BLaER1 (cell line): ENCODE measurements around the gene KCNQ1OT1.

Experiments used
- H3K27ac ChIP-seq: shearing (Covaris generic); formaldehyde crosslinking; 2 replicates; pipeline ENCODE4 v1.8.1; 2022
- H3K27me3 ChIP-seq: shearing (Covaris generic); formaldehyde crosslinking; 2 replicates; pipeline ENCODE4 v1.8.1; 2022
- H3K36me3 ChIP-seq: shearing (Covaris generic); formaldehyde crosslinking; 2 replicates; pipeline ENCODE4 v1.8.1; 2022
- H3K4me1 ChIP-seq: shearing (Covaris generic); formaldehyde crosslinking; 2 replicates; pipeline ENCODE4 v1.8.1; 2022
- H3K4me2 ChIP-seq: shearing (Covaris generic); formaldehyde crosslinking; 2 replicates; pipeline ENCODE4 v1.8.1; 2022
- H3K4me3 ChIP-seq: shearing (Covaris generic); formaldehyde crosslinking; 2 replicates; pipeline ENCODE4 v1.8.1; 2022
- H3K9ac ChIP-seq: shearing (Covaris generic); formaldehyde crosslinking; 2 replicates; pipeline ENCODE4 v1.8.1; 2022
- H3K9me3 ChIP-seq: shearing (Covaris generic); formaldehyde crosslinking; 2 replicates; pipeline ENCODE4 v1.8.1; 2022
- H4K20me1 ChIP-seq: shearing (Covaris generic); formaldehyde crosslinking; 2 replicates; pipeline ENCODE4 v1.8.1; 2022
- Cebpa-rat ChIP-seq: shearing (Covaris generic); IDR thresholded peaks from 2 replicates; pipeline ENCODE4 v1.8.1; 2022

The KCNQ1OT1 gene

GRCh38 chr11:2694995-2695939 is 4.5 kb downstream of the KCNQ1OT1 start:
- Histone ChIP-seq H3K36me3 (no peaks in the 10 kb centered on the region), H3K9me3 (peaks cover 20% of the 10 kb centered on the region), H3K4me2 (peak overlapping the region; percentile 84), H3K4me1 (peaks cover 85% of the 10 kb centered on the region), H4K20me1 (peaks cover 94% of the 10 kb centered on the region), H3K9ac (no peak overlapping the region), H3K27me3 (no peaks in the 10 kb centered on the region), H3K27ac (peak overlapping the region; percentile 19; the same call in 1 of the 2 replicates), H3K4me3 (0 out of 2 replicates have a peak overlapping the region, but pooled peaks have one; percentile 6)
- no peak for TF ChIP-seq Cebpa-rat

GRCh38 chr11:2694495-2694894 is 5.3 kb downstream of the KCNQ1OT1 start:
- peaks cover 93% of the 10 kb centered on the region for H3K4me1 ChIP-seq
- H3K4me3 ChIP-seq = peak overlapping the region; percentile 11; the same call in 1 of the 2 replicates
- no peak overlapping the region for H3K9ac ChIP-seq
- H3K27ac ChIP-seq = peak overlapping the region; percentile 19; the same call in 1 of the 2 replicates
- no peak for TF ChIP-seq Cebpa-rat
- H3K36me3 ChIP-seq = no peaks in the 10 kb centered on the region
- peaks cover 100% of the 10 kb centered on the region for H4K20me1 ChIP-seq
- peak overlapping the region; percentile 84 for H3K4me2 ChIP-seq
- H3K9me3 ChIP-seq = peaks cover 13% of the 10 kb centered on the region
- H3K27me3 ChIP-seq = no peaks in the 10 kb centered on the region

DNA sequence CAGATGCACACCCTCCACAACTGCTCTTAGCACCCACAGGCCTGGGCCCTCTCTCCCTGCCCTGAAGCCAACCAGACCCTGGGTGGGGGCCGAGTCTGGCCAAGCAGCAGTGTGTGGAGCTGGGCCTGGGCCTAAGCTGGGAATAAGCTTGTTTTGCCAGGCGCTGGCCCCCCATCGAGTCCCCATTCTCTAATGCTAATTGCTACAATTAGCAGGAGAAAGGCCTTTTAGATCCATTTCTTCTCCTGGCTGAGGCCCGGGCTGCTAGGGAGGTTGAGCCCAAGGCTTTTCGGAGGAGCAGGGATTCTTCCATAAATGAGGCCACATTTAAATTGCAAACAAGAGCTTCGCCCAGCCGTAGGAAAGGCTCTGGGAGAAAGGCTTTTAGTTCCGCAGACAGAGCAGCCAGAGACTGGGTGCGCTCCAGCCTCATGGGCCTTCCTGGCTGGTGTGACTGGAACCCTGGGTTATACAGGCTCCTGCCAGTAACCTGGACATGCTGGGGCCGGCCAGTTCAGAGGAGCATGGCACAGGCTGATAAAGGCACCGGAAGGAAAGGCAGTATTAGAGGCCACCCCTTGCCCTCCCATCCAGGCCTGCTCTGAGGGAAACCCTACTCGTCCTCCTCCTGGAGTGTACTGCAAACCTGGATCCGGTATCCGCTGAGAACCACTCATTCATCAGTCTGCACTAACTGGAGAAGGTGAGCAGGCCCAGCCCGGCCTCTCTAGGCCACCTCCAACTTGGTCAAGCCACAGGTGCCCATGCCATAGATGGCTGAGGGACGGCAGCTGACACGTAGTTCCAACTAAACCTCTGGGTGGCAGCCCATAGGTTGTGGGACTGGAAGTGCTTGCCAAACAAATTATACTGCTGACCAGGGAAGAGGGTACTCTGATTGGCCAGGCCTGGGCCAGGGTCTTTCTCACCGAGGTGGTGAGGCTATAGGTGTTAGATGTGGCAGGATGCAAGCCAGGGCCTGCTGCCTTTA is 6.2 kb downstream of the KCNQ1OT1 start:
- H3K4me3 ChIP-seq = peak overlapping the region; percentile 11; the same call in 1 of the 2 replicates
- 0 out of 2 replicates have a peak, but pooled peaks cover 3% of the 10 kb centered on the region for H3K36me3 ChIP-seq
- H3K27ac ChIP-seq = peak overlapping the region; percentile 0; the same call in 1 of the 2 replicates
- H3K4me2 ChIP-seq = peak overlapping the region; percentile 84
- H3K9ac ChIP-seq = no peak overlapping the region; the same call in 1 of the 2 replicates
- TF ChIP-seq Cebpa-rat = no peak
- H4K20me1 ChIP-seq = peaks cover 100% of the 10 kb centered on the region
- peaks cover 100% of the 10 kb centered on the region for H3K4me1 ChIP-seq
- H3K27me3 ChIP-seq = no peaks in the 10 kb centered on the region
- H3K9me3 ChIP-seq = peaks cover 3% of the 10 kb centered on the region; the same call in 1 of the 2 replicates

DNA sequence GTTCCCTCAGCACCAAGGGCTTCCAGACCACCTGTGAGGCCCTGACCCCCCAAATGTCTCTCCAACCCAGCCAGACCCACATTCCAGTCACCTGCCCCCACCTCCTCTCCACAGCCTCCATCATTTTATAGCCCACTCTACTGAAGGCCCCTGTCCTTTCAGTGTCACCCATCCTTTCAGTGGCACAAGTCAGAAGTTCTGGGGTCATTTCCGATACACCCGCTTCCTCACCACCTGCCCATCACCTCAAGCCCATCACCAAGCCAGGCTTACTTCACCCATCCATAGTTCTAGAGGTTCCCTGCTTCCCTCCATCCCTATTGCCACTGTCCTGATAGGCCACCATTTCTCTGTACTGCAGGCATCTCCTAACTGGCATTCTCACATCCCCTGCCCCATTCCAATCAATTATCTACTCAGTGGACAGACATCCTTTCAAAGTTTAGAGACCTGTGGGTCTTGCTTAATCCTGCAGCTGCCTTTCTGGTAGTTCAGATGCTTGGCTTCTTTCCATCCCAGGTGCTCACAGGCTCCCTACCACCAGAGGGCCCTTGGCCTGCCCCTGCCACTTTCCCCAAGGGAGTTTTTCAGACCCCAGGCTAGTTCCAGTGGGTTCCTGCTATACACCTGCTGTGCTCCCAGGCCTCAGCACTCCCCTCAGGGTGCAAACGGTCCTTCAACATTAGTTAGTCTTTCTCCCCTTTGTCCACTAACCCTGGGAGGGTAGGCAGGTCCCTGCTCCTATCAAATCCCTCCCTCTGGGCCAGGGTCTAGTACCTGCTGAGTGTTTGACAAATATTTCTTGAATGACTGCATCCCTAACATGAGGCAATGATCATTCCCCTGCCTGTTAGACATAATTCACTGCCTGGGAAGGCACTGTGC is 7.6 kb downstream of the KCNQ1OT1 start:
- no peak overlapping the region for H3K4me3 ChIP-seq
- H3K4me2 ChIP-seq = peak overlapping the region; percentile 84
- peaks cover 100% of the 10 kb centered on the region for H4K20me1 ChIP-seq
- peak overlapping the region; percentile 74; the same call in 1 of the 2 replicates for H3K27ac ChIP-seq
- no peak for TF ChIP-seq Cebpa-rat
- H3K27me3 ChIP-seq = no peaks in the 10 kb centered on the region
- no peaks in the 10 kb centered on the region for H3K9me3 ChIP-seq
- peaks cover 98% of the 10 kb centered on the region for H3K4me1 ChIP-seq
- H3K36me3 ChIP-seq = peaks cover 14% of the 10 kb centered on the region; the same call in 1 of the 2 replicates
- peak overlapping the region; percentile 21; the same call in 1 of the 2 replicates for H3K9ac ChIP-seq

GRCh38 chr11:2691355-2691761 is 8.4 kb downstream of the KCNQ1OT1 start:
- peaks cover 23% of the 10 kb centered on the region; the same call in 1 of the 2 replicates for H3K36me3 ChIP-seq
- 0 out of 2 replicates have a peak overlapping the region, but pooled peaks have one; percentile 2 for H3K9ac ChIP-seq
- peaks cover 90% of the 10 kb centered on the region for H3K4me1 ChIP-seq
- H3K27me3 ChIP-seq = no peaks in the 10 kb centered on the region
- peak overlapping the region; percentile 84 for H3K4me2 ChIP-seq
- H3K4me3 ChIP-seq = no peak overlapping the region
- H3K27ac ChIP-seq = peak overlapping the region; percentile 74; the same call in 1 of the 2 replicates
- no peaks in the 10 kb centered on the region for H3K9me3 ChIP-seq
- H4K20me1 ChIP-seq = peaks cover 100% of the 10 kb centered on the region
- TF ChIP-seq Cebpa-rat = no peak

DNA sequence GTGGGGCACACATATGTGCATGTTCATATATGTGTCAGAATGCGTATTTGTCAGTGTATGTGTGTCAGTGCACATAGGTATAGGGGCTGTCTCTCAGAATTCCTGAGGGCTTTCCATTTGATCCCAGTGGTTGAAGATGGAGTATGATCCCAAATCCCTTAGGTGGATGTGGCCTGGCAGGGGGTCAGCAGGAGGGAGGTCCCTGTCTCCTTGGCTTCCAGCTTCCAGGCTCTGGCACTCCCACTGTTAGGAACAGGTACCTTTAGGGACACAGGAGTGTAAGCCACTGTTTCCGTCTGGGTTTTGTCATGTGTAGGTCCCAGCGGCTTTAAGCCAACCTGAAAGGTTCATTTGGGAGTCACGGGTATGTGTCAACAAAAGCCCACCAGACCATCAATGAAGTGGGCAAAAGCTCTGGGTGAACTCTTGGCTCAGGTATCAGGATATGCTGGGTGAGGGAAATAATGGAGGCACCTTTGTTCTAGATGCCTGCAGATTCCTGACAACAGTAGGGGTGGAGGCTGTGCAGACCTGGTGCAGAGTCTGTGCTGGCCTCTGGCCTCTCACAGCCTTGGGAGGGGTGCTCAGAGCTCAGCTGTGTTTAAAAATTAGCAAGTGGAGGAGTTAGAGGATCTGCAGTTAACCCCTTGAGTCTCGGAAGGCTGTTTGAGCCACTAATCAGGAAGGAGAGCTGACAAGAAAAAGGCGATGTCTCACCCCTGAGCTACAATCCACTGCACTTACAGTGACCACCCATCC is 9.0 kb downstream of the KCNQ1OT1 start:
- Histone ChIP-seq H3K27ac (peak overlapping the region; percentile 74), H3K4me1 (peaks cover 84% of the 10 kb centered on the region), H4K20me1 (peaks cover 100% of the 10 kb centered on the region)

GRCh38 chr11:2689651-2690575 is 9.9 kb downstream of the KCNQ1OT1 start:
- Histone ChIP-seq H3K27ac (peak overlapping the region; percentile 74), H3K27me3 (no peaks in the 10 kb centered on the region), H3K36me3 (peaks cover 37% of the 10 kb centered on the region; the same call in 1 of the 2 replicates), H3K4me3 (peak overlapping the region; percentile 15; the same call in 1 of the 2 replicates), H3K4me2 (peak overlapping the region; percentile 84), H3K9me3 (no peaks in the 10 kb centered on the region), H3K4me1 (peaks cover 75% of the 10 kb centered on the region), H4K20me1 (peaks cover 100% of the 10 kb centered on the region), H3K9ac (peak overlapping the region; percentile 48)
- TF ChIP-seq Cebpa-rat = no peak

More for the DNA sequence above, 9.0 kb downstream of the KCNQ1OT1 start:
- Histone ChIP-seq H3K9ac (0 out of 2 replicates have a peak overlapping the region, but pooled peaks have one; percentile 48), H3K27me3 (no peaks in the 10 kb centered on the region), H3K4me2 (peak overlapping the region; percentile 84), H3K9me3 (no peaks in the 10 kb centered on the region), H3K4me3 (no peak overlapping the region), H3K36me3 (peaks cover 29% of the 10 kb centered on the region; the same call in 1 of the 2 replicates)
- TF ChIP-seq Cebpa-rat = no peak
